Measurements from ENCODE around the gene DNAJC30. TPM values are rescaled to one million over a fixed set of nuclear protein-coding genes. Genes with fewer than 3 reads are reported as not detected.
A peak's percentile ranks its signal among the peaks of the same experiment; 100 is the strongest.
"Not testable (repeated sequence)": the region's sequence is repeated elsewhere in the genome, so short reads cannot be mapped to it uniquely, and the experiment has no call there.

Gene DNAJC30
- total RNA-seq, 4 donors from 2014 or later: 3.4 to 6.1 (median 4.1) TPM

DNA sequence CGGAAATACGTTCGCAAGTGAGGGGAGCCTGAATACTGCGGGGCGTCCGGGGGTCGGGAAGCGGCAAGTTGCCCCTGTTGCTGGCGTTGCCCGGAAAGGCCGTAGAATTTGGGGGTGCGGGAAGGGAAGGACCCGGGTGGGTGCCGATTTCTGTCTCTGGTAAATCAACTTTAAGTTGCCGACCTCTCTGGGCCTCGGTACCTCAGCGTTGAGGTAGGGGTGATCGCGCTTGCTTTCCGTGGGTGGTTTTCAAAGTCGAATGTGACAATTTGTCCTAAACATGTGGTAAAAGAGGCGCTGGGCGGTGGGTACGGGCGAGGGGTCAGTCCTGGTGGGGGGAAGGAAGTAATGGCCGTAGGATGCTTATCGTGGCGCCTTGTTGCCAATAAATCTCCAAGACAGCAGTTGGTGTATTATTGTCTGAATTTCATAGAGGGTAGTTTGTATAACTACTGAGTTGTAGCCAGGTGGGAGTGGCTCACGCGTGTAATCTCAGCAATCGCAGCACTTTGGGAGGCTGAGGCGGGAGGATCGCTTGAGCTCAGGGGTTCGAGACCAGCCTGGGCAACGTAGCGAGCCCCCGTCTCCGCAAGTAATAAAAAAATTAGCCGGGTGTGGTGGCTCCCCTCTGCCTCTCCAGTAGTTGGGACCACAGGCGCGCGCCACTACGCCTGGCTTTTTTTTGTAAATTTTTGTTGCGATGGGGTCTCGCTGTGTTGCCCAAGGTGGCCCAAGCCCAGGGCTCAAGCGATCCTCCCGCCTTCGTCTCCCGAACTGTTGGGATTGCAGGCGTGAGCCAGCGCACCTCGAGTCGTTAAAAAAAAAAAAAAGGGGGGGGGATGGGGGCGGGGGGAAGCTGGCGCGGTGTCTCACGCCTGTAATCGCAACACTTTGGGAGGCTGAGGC, 788 bp upstream of the DNAJC30 start:
- TF ChIP-seq, protein P1, sequence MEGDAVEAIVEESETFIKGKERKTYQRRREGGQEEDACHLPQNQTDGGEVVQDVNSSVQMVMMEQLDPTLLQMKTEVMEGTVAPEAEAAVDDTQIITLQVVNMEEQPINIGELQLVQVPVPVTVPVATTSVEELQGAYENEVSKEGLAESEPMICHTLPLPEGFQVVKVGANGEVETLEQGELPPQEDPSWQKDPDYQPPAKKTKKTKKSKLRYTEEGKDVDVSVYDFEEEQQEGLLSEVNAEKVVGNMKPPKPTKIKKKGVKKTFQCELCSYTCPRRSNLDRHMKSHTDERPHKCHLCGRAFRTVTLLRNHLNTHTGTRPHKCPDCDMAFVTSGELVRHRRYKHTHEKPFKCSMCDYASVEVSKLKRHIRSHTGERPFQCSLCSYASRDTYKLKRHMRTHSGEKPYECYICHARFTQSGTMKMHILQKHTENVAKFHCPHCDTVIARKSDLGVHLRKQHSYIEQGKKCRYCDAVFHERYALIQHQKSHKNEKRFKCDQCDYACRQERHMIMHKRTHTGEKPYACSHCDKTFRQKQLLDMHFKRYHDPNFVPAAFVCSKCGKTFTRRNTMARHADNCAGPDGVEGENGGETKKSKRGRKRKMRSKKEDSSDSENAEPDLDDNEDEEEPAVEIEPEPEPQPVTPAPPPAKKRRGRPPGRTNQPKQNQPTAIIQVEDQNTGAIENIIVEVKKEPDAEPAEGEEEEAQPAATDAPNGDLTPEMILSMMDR (IDR thresholded peaks at IDR 0.05): no peak
- TF ChIP-seq POLR2A (IDR thresholded peaks at IDR 0.05): no peak
- WGBS, 2 donors: 25 to 28% methylated on average over 58 of the region's 58 CpGs
- peak overlapping the region; percentile 71 for H3K4me3 ChIP-seq (ENCODE audit: low read depth, poor library complexity, severe bottlenecking)
- intact Hi-C loops (cut with DNase I; ENCODE audit: low total_unique reads): no loop called here
- DNase-seq (ENCODE audit: low spot score in 2 of 2): no peak

DNA sequence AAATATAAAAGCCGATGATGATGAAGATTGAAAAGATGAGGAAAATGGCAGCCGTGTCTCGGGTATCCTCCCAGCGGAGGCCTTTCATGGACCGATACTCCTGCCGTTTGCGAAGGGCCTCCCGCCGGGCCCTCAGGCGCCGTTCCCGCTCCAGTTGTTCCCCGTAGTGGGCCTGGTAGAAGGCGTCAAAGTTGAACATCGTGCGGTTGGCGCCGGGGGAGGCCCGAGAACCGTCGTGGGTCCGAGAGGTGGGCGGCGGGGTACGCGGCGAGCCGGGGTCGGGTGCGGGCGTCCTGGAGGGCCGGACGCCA, 553 bp downstream of the DNAJC30 start:
- intact Hi-C loops (cut with DNase I; ENCODE audit: low total_unique reads): no loop called here
- WGBS, 2 donors: 1% methylated on average over 23 to 33 of the region's 33 CpGs
- peak overlapping the region; percentile 83 for H3K4me3 ChIP-seq (ENCODE audit: low read depth, poor library complexity, severe bottlenecking)
- no peak for DNase-seq (ENCODE audit: low spot score in 2 of 2)
- TF ChIP-seq, protein P1 (IDR thresholded peaks at IDR 0.05): no peak
- TF ChIP-seq POLR2A (IDR thresholded peaks at IDR 0.05): no peak

DNA sequence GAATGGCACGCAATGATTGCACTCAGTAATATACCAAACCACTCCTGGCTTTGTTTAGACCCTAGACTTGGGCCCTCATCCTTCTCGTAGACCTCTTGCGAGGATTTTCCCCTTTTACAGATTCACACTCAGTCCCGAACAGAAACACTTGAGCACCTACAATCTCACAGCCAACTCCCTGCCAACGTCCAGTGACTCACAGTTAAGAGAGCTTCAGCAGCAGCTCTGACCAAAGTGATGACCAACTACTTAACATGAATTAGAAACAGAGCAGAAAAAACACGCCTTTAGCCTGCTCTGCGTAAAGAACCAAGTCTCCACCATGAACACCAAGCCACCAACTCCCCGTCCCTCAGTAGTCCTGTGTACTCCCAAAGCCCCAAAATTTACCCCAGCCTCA, 2.2 kb downstream of the DNAJC30 start:
- 76 to 82% methylated on average over 8 of the region's 8 CpGs for WGBS, 2 donors
- H3K4me3 ChIP-seq (ENCODE audit: low read depth, poor library complexity, severe bottlenecking): no peak overlapping the region
- no peak for DNase-seq (ENCODE audit: low spot score in 2 of 2)
- intact Hi-C loops (cut with DNase I; ENCODE audit: low total_unique reads): no loop called here
- TF ChIP-seq, protein P1 (IDR thresholded peaks at IDR 0.05): no peak
- no peak for TF ChIP-seq POLR2A (IDR thresholded peaks at IDR 0.05)

DNA sequence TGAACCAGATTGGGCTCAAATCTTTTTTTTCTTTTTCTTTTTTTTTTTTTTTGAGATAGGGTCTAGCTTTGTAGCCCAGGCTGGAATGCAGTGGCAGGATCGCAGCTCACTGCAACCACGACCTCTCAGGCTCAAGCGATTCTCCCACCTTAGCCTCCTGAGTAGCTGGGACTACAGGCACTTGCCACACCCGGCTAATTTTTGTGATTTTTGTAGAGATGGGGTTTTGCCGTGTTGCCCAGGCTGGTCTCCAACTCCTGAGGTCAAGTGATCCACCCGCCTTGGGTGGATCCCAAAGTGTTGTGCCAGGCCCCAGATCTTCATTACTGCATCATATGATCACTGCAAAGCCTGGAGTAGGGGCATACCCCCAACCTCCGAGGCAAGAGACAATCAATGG, 2.8 kb downstream of the DNAJC30 start:
- no peak overlapping the region for H3K4me3 ChIP-seq (ENCODE audit: low read depth, poor library complexity, severe bottlenecking)
- TF ChIP-seq, protein P1 (IDR thresholded peaks at IDR 0.05): no peak
- no peak for TF ChIP-seq POLR2A (IDR thresholded peaks at IDR 0.05)
- 73 to 77% methylated on average over 7 of the region's 7 CpGs for WGBS, 2 donors
- no peak for DNase-seq (ENCODE audit: low spot score in 2 of 2)
- intact Hi-C loops (cut with DNase I; ENCODE audit: low total_unique reads): no loop called here

DNA sequence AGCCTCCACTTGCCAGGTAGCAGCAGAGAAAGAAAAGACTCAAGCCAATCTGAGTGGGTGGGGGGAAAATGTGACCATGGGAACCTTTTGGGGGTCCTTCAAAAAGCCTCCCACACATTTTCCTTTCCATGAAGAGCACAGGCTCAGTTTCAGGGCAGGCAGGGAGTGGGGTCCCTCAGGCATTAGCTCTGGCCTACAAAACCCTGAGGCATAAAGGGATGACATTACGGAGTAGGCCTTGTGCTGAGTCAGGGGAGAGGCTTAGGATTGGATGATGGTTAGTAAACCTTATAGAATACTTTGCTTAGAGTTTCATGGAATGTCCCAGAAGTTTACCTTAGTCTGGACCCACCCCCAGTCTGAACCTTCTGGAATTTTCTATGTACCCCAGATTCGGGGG, 3.5 kb downstream of the DNAJC30 start:
- no peak for TF ChIP-seq POLR2A (IDR thresholded peaks at IDR 0.05)
- TF ChIP-seq, protein P1 (IDR thresholded peaks at IDR 0.05): no peak
- intact Hi-C loops (cut with DNase I; ENCODE audit: low total_unique reads): no loop called here
- 88 to 98% methylated on average over 2 of the region's 2 CpGs for WGBS, 2 donors

DNA sequence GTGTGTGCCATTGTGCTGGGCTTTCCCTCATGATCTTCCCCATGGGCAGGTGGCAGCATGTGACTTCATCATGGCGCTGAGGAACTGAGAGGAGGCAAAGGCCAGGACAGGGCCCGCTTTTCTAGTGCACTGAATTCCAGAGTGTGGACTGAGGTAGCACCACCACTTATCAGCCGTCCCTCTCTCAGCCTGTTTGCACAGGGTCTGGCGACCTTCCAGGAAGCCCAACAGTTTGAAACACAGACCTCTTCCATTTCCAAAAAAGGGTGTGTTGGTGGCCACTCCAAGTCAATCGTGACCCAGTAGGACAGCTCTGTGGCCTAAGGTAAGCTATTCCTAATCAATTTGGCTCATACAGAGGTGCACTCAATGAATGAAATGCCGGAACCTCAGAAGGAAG, 4.4 kb downstream of the DNAJC30 start:
- DNase-seq (ENCODE audit: low spot score in 2 of 2): no peak
- intact Hi-C loops (cut with DNase I; ENCODE audit: low total_unique reads): no loop called here
- 91 to 97% methylated on average over 6 of the region's 6 CpGs for WGBS, 2 donors
- no peak overlapping the region for H3K4me3 ChIP-seq (ENCODE audit: low read depth, poor library complexity, severe bottlenecking)
- TF ChIP-seq, protein P1 (IDR thresholded peaks at IDR 0.05): no peak

More for the DNA sequence above, 3.5 kb downstream of the DNAJC30 start:
- DNase-seq (ENCODE audit: low spot score in 2 of 2): no peak
- no peak overlapping the region for H3K4me3 ChIP-seq (ENCODE audit: low read depth, poor library complexity, severe bottlenecking)

DNA sequence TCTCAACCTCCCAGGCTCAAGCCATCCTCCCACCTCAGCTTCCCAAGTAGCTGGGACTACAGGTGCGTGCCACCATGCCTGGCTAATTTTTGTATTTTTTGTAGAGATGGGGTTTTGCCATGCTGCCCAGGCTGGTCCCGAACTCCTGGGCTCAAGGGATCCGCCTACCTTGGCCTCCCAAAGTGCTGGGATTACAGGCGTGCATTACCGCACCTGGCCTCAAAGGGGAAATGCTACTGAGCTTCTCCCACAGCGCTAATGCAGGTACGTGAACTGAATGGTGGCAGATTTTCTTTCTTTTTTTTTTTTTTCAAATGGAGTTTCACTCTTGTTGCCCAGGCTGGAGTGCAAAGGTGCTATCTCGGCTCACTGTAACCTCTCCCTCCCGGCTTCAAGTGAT, 7.2 kb downstream of the DNAJC30 start:
- intact Hi-C loops (cut with DNase I; ENCODE audit: low total_unique reads); DNase-seq (ENCODE audit: low spot score in 2 of 2); H3K4me3 ChIP-seq (ENCODE audit: low read depth, poor library complexity, severe bottlenecking): not testable (repeated sequence)
- whole genome bisulfite sequencing, 2 donors: 81% methylated on average over 9 of the region's 9 CpGs
